ENCODE measurements around the gene PTPRA. TPM values are rescaled to one million over a fixed set of nuclear protein-coding genes. Genes with fewer than 3 reads are reported as not detected.
"Not testable (repeated sequence)": the region's sequence is repeated elsewhere in the genome, so short reads cannot be mapped to it uniquely, and the experiment has no call there.

Gene PTPRA
- total RNA-seq, 1 donor from 2014 or later, result 27.9 TPM

GRCh38 chr20:3045042-3045815 is 171.9 kb downstream of the PTPRA start:
- no peak for DNase-seq

DNA sequence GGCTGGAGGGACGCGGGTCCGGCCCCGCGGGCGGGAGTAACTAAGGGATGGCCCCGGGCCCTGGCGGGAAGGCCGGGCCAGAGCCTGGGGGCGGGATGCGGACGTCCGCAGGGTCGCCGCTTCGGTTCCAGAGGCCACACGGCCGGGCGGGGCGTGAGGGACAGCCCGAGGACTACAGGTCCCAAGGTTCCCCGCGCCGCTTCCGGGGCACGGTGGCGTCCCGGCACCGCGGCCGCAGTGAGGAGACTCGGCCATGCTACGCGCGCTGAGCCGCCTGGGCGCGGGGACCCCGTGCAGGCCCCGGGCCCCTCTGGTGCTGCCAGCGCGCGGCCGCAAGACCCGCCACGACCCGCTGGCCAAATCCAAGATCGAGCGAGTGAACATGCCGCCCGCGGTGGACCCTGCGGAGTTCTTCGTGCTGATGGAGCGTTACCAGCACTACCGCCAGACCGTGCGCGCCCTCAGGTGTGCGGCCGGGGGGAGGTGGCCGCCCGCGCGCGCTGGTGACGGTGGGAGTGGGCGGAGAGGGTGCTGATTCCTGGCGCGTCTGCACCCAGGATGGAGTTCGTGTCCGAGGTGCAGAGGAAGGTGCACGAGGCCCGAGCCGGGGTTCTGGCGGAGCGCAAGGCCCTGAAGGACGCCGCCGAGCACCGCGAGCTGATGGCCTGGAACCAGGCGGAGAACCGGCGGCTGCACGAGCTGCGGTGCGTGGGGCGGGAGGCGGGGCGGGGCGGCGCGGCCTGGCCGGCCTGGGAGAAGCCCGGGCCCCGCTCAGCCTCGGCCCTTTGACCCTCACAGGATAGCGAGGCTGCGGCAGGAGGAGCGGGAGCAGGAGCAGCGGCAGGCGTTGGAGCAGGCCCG is 172.8 kb downstream of the PTPRA start, which contains the start of gene MRPS26:
MRPS26 (plus strand) TSS at position 237 of the 861 bp plus-strand sequence; CDS start at position 254, 17 bp downstream.
- DNase-seq, result peak; percentile 89

DNA sequence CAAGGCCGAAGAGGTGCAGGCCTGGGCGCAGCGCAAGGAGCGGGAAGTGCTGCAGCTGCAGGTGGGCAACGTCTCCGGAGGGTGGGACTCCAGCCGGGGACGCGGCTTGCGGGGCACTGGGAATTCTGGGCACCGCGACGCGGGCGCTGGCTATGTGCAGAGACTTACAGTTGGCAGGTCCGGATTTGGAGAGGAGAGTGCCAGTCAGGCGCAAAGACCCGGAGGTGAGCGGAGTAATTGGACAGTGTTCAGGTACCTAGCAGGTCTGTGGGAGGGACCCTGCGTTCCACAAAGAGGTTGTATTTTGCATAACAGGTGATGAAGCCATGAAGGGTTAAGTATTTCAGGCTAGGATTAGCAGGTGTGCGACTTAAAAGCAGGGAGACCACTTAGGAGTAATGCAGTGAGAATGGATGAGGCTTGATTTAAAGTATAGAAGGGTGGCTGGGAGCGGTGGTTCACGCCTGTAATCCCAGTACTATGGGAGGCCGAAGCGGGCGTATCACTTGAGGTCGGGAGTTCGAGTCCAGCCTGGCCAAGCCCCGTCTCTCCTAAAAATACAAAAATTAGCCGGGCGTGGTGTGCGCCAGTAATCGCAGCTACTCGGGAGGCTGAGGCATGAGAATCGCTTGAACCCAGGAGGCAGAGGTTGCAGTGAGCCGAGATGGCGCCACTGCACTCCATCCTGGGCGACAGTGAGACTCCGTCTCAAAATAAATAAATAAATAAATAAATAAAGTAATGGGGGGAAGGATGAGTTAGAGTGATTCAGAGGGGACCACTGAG is 173.6 kb downstream of the PTPRA start:
- no peak for DNase-seq

DNA sequence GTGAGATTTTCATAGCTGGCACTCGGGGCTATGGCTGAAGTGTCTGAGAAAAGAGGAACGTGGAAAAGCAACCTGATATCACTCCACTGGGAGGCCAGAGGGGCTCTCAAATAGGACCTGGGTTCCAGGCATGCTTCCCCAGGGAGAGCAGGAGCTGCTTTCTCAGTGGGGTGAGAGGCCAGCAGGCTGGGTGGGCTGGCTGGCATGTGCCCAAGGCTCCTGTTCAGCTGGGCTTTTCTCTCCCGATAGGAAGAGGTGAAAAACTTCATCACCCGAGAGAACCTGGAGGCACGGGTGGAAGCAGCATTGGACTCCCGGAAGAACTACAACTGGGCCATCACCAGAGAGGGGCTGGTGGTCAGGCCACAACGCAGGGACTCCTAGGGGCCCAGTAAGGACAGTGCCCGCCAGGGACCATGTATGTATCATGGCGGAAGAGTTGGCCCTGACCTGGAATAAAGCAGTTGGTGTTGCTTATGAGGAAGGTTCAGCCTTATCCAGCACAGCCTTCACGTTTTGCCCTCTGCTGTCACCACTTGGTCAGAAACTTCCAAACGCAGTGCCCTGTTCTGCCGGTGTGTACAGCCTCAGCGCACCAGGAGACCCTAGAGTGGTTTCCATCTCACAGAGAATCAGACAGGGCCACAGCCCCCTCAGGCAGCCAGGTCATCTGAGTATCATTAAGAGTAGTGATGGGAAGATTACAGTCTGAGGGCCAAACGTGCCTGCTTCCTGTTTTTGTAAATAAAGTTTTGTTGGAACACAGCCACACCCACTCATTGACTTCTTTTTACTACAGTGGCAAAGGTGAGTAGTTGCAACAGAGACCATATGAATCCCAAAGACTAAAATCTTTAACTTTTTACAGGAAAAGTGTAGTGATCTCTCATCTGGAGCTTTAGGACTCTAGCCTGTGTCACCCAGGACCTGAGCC is 174.5 kb downstream of the PTPRA start:
- no peak for DNase-seq

- DNase-seq, result no peak
These were observed 178.2 kb downstream of the PTPRA start for GRCh38 chr20:3051385-3052019.

DNA sequence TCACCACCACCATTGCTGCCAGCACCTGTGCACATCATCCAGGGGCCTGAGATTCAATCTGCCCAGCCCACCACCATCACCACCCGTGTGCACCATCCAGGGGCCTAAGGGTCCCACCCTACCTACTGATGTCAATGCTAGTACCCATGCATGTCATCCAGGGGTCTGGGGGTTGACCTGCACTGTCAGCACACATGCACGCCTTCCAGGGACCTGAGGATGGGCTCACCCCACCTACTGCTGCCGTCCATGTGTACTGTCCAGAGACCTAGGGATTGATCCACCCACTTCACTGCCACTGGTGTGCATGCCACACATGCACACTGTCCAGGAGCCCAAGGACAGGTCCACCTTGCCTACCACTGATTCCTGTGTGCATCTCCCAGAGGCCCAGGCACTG is 186.2 kb downstream of the PTPRA start:
- DNase-seq, result no peak

DNA sequence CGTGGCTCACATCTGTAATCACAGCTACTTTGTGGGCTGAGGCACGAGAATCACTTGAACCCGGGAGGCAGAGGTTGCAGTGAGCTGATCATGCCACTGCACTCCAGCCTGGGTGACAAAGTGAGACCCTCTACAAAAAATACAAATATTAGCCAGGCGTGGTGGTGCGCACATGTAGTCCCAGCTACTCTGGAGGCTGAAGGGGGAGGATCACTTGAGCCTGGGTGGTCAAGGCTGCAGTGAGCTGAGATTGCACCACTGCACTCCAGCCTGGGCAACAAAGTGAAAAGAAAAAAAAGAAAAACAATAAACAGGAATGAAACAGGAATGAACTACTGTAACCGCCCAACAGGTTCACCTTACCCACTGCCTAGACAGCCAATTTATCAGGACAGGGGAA is 190.8 kb downstream of the PTPRA start:
- not testable (repeated sequence) for DNase-seq

GRCh38 chr20:3067139-3068014 is 194.1 kb downstream of the PTPRA start:
- no peak for DNase-seq

DNA sequence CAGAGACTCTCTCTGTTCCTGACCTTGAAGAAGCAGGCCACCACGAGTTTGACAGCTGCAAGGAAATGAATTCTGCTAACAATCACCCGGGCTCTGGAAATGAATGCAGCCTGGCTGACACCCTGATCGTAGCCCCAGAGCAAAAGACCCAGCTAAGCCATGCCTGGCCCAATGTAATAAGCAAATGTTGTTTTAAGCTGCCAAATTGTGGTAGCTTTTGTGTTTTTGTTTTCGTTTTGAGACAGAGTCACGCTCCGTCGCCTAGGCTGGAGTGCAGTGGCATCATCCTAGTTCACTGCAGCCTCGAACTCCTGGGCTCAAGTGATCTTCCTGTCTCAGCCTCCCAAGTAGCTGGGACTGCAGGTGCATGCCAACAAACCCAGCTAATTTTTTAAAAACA is 194.8 kb downstream of the PTPRA start:
- no peak for DNase-seq

- DNase-seq, result no peak
These were observed 196.0 kb downstream of the PTPRA start for GRCh38 chr20:3068986-3069900.

- no peak for DNase-seq
These were observed 197.4 kb downstream of the PTPRA start for GRCh38 chr20:3070725-3071124.

GRCh38 chr20:3071266-3071609 is 198.0 kb downstream of the PTPRA start:
- no peak for DNase-seq

GRCh38 chr20:3071610-3072529 is 198.6 kb downstream of the PTPRA start, which contains the start of gene OXT:
TSS of gene OXT (plus strand) at chr20:3071620. CDS start at chr20:3071656, 36 bp downstream.
- DNase-seq, result peak; percentile 31

GRCh38 chr20:3072530-3073250 is 199.4 kb downstream of the PTPRA start:
- no peak for DNase-seq

- not testable (repeated sequence) for DNase-seq
These were observed 200.0 kb downstream of the PTPRA start for GRCh38 chr20:3073251-3073643.

GRCh38 chr20:3074812-3075211 is 201.5 kb downstream of the PTPRA start:
- DNase-seq, result no peak

DNA sequence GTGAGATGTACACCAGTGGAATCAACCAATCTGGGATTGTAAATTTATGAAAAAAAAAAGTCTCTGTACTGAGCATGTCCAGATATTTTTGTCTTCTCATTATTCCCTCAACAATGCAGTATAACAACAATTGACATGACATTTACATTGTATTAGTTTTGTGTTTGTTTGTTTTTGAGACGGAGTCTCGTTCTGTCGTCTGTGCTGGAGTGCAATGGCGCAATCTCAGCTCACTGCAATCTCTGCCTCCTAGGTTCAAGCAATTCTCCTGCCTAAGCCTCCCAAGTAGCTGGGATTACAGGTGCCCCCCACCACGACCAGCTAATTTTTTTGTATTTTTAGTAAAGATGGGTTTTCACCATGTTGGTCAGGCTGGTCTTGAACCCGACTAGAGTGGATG is 202.0 kb downstream of the PTPRA start:
- not testable (repeated sequence) for DNase-seq
